MV-4-11 (cell line): ENCODE data around the gene CPN2.

Experiments
- DNase-seq: peaks from one replicate; lab custom pipeline; 2025; lab: John Stamatoyannopoulos, UW

Gene CPN2

GRCh38 chr3:194351080-194351672 is at the start of gene CPN2:
TSS of gene CPN2 (minus strand) at chr3:194351328. CDS start at chr3:194342702, 8,626 bp downstream.
- DNase-seq: no peak

GRCh38 chr3:194399874-194400411 is 48.8 kb upstream of the CPN2 start:
- no peak for DNase-seq

GRCh38 chr3:194399166-194399565 is 48.0 kb upstream of the CPN2 start, which contains the start of gene GP5:
TSS of gene GP5 (minus strand) at chr3:194399266. CDS start at chr3:194398282, 984 bp downstream.
- DNase-seq: no peak

- no peak for DNase-seq
Observed at GRCh38 chr3:194397757-194398312, 46.7 kb upstream of the CPN2 start.

- peak; percentile 48 for DNase-seq
Observed at GRCh38 chr3:194396859-194397756, 46.0 kb upstream of the CPN2 start.

GRCh38 chr3:194396539-194396858 is 45.4 kb upstream of the CPN2 start:
- DNase-seq: no peak

- DNase-seq: peak; percentile 54
Observed at GRCh38 chr3:194395778-194396538, 44.8 kb upstream of the CPN2 start.

- DNase-seq: no peak
Observed at GRCh38 chr3:194395212-194395611, 44.1 kb upstream of the CPN2 start.

- no peak for DNase-seq
Observed at GRCh38 chr3:194392576-194392975, 41.4 kb upstream of the CPN2 start.

- DNase-seq: no peak
Observed at GRCh38 chr3:194390835-194391234, 39.7 kb upstream of the CPN2 start.

GRCh38 chr3:194389269-194389668 is 38.1 kb upstream of the CPN2 start:
- DNase-seq: no peak

- DNase-seq: no peak
Observed at GRCh38 chr3:194387926-194388418, 36.8 kb upstream of the CPN2 start.

- DNase-seq: no peak
Observed at GRCh38 chr3:194387276-194387675, 36.1 kb upstream of the CPN2 start.

GRCh38 chr3:194386648-194387047 is 35.5 kb upstream of the CPN2 start:
- no peak for DNase-seq

- DNase-seq: no peak
Observed at GRCh38 chr3:194386066-194386465, 34.9 kb upstream of the CPN2 start.

GRCh38 chr3:194384569-194385001 is 33.5 kb upstream of the CPN2 start:
- no peak for DNase-seq

- DNase-seq: no peak
Observed at GRCh38 chr3:194384156-194384555, 33.0 kb upstream of the CPN2 start.

- no peak for DNase-seq
Observed at GRCh38 chr3:194383276-194383940, 32.3 kb upstream of the CPN2 start.

GRCh38 chr3:194382892-194383223 is 31.7 kb upstream of the CPN2 start:
- no peak for DNase-seq

- no peak for DNase-seq
Observed at GRCh38 chr3:194382196-194382891, 31.2 kb upstream of the CPN2 start.

GRCh38 chr3:194381460-194381875 is 30.3 kb upstream of the CPN2 start:
- DNase-seq: no peak
